Left kidney (tissue), 2 donors: ENCODE measurements around the gene C10orf143. TPM values are rescaled to one million over a fixed set of nuclear protein-coding genes. Genes with fewer than 3 reads are reported as not detected.
"Not testable (repeated sequence)": the region's sequence is repeated elsewhere in the genome, so short reads cannot be mapped to it uniquely, and the experiment has no call there.

Experiments
- DNase-seq: peaks from one replicate; pipeline ENCODE4 v3.0.0-alpha.2; 2013
- polyA plus RNA-seq: library from polyadenylated mRNA; unstranded; fragments of 120-200 nt; gene quantifications from one replicate; pipeline ENCODE4 v1.2.1, GENCODE V29; 2013; ENCODE audit not compliant: insufficient read length

C10orf143 gene
- polyA plus RNA-seq, 1 donor = 6.6 TPM

DNA sequence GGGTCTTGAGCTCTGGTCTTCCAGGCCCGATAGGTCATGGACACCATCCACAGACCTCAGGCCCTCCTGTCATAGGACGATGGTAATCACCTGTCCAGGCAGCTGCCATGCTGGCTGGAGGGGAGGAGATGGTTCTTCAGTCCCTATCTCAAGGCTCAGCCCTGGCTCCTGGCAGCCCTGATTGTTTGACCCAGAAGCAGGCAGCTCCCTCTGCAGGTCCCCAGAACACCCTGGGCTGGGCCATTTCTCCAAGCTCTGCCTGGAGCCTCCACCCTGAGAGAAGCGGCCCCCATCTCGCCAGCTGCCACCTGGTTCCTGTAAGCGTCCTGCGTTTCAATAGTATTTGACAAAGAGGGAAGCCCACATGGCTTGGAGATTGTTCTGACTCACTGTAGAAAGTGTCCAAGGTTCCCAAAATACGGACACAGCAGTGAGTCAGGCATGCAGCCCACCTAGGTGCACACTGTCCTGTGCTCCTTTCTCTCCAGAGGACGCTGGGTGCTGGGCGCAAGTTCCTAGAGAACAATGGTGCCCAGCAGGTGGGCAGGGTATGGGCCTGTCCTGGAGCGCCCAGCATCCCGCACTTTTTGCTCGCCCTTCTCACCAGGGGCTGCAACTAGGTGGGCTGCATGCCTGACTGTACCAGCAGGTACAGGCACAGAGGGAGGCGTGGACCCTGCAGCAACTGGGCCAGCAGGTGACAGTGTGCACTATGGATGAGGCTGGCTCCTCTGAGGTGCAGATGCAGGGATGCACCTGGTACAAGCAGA is 74.1 kb downstream of the C10orf143 start:
- DNase-seq = no peak

DNA sequence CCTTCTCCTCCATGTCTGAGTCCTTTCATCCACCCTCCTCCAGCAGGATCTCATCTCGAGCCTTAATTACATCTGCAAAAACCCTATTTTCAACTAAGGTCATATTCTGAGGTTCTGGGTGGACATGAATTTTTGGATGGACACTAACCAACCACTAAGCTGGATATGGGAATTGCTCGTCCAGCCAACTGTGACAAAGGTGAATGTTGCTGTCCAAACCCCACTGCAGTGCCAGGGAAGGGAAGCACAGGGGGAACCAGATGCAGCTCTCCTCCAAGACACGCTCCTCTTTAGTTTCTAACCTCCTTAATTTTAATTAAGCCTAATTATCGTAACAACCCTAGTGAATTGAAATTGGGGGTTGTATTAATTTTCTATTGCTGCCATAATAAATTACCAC is 81.4 kb downstream of the C10orf143 start:
- no peak for DNase-seq

DNA sequence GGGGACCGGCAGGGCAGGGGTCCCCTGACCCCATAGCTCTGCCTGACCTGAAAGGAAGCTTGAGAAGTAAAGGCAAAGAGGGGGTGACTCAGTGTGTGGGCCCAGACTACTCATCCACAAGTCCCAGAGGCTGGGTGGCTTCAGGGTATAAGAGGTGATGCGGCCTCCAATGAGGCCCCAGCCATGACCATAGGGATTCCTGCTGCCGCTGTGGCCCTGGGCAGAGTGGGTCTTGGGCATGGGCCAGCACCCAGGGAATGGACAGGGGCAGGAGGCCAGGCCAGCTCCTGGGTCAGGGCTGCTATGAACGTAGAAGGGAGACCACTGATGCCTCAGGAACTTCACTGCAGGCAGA is 82.2 kb downstream of the C10orf143 start:
- DNase-seq = no peak

DNA sequence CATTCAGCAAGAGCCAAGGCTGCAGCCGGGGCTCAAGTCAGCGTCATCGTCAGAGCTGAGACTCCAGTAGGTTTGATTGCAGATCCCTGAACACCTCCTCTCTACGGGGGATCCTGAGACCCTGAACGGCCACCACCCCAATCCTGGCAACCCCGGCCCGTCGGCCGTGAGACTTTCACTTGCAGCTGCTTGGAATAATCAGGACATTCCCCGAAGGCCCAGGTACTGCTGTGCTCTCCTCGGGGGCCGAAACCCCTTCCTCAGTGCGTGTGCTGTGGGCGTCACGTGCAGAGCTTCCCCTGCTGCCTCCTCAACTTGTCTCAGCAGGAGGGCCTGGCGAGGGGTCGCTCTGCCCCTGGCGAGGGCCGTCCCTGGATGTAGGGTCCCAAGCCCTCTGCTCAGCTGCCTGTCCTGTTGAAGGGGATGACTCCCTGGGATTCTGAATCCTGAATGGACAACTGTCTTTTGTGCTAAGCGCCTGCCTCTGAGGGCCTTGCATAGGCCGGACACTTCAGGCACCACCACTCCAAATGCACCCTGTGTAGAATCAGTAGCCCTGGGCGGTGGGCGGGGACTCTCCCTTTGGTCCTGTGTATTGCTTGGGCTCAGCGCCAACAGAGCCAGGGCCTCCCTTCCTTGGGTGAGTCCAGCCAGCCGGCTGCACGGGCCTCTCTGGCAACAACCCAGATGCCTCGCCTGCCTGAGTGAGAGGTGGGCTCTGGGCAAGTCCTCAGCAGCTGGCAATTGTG is 82.7 kb downstream of the C10orf143 start:
- no peak for DNase-seq

DNA sequence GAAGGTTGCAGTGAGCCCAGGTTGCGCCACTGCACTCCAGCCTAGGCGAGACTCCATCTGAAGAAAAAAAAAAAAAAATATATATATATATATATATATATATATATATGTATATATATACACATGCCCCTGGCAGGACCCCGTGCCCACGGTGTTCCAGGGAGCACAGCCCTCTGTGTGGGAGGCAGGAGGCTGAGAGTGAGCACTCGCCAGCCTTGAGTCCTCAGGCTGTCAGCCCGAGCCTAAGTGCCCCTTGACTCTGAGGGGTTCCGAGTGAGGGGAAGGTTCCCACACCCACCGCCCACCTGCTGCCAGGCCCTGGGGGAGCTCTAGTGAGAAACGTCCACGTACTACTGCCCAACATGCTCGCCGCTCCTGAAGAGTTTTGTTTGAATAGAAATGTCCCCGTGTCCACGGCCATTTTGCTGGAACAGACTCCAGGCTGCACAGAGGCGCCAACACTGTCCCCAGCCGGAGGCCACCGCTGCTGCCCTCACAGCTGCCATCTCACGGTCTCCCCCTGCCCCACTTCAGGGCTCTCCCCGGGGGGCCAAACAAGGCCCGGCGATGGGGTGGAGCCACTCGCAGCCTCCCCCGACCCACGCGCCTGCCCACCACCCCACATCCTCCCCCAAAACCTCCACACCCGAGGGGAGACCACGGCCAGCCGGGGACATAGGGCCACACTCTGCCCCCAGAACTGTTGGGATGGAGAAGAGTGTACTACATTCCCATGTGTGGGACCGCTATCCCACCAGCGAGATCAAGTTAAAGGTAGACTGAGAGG is 83.8 kb downstream of the C10orf143 start:
- DNase-seq = no peak

DNA sequence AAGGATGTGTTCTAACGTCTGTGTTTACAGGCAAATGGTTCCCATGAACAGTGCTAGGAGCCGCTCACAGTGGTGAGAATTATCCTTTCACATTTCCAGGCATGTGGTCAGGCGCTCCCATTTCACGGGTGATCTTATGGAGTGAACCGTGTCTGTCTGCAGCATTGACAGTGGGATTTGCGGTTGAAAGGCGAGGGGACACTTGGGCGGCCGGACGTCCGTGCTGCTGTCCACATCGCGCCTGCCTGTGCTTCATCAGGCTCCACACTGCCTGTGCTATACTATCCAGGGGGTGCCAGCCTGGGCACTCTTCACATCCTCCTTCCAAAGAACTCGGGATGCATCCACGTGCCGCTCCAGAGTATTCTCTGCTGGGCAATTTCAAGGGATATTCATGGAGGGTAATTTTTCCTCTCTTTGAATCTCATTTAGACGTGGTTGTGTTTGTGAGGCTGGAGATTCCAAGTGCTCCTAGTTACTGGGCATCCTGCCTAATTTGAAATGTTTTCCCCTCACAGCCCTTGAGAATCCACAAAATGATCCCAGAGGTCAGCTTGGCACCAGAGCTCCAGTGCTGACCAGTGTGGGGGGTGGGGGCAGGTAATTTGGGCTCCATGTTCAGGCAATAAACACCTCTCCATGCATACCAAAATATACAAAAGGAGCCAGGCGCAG is 84.7 kb downstream of the C10orf143 start:
- DNase-seq = no peak

DNA sequence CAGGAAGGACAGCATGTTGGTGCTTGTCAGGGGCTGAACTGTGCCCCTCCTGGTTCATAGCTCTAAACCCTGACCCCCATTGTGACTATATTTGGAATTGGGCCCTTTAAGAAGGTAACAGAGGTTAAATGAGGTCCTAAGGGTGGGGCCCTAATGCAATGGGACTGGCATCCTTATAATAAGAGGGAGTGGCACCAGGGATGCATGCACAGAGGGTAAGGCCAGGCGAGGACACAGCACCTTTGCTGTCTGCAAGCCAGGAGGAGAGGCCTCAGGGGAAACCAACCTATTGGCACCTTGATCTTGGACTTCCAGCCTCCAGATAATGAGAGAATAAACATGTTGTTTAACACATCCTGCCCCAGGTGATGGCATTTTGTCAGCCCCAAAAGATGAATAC is 85.3 kb downstream of the C10orf143 start:
- no peak for DNase-seq

DNA sequence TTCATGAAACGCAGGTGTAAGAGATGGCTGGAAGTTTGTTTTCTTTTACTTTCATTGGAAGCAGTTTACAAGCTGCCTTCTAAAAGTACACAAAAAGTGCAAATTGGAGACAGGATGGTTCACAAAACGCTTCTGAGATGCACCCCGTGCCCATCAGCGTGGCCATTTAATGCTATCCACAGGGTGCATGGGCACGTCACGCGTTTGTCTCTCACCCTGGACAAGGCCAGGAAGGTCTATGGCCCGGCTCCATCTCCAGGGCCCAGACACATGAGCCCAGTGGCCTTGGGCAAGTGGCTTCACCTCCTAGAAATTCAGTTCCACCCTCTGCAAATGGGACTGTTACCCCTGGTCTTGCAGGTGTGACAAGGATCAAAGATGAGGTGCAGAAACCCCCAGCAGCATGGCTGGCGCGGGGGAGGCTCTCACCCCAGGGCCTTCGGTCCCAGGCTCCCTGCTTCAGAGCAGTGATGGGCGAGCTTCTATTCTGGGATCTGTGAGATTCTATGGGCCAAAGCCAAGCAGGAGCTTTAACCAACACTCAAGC is 85.8 kb downstream of the C10orf143 start:
- DNase-seq = no peak

DNA sequence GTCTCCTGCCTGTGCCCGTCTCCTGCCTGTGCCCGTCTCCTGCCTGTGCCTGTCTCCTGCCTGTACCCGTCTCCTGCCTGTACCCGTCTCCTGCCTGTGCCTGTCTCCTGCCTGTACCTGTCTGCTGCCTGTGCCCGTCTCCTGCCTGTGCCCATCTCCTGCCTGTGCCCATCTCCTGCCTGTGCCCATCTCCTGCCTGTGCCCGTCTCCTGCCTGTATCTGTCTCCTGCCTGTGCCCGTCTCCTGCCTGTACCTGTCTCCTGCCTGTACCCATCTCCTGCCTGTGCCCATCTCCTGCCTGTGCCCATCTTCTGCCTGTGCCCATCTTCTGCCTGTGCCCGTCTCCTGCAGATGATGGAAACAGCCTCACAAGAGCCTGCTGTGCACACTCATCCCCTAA is 86.3 kb downstream of the C10orf143 start:
- not testable (repeated sequence) for DNase-seq

DNA sequence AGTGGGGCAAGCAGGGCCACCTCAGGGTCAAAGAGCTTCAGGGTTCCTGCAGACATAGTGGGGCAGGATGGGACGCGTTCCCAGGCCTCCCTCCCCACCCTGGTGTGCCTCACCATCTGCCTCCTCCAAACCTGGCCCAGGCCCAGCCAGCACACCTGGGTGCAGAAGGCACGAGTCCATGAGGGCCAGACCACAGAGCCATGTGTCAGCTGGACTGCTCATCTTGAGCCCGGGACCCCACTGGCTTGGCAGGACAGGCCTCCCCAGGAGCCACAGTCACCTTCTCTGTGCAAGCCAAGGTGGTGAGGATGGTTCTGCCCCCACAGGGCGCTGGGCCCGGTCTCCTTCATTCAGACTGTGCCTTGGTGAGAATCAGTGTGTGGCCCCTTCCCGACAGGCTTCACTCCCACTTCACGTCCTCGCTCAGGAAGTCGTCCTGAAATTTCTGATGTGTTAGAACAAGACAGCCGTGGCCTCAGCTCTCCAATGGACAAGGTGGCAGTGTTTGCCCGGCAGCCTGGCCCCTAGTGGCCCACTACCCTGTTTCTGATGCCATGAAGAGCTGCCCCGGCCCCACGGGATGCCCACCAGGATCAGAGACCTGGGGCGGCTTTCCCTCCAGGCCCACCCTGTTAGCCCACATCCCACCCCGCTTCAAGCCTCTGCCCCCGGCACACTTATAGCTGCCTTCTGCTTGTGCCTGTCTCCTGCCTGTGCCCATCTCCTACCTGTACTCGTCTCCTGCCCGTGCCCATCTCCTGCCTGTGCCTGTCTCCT is 87.0 kb downstream of the C10orf143 start:
- no peak for DNase-seq

DNA sequence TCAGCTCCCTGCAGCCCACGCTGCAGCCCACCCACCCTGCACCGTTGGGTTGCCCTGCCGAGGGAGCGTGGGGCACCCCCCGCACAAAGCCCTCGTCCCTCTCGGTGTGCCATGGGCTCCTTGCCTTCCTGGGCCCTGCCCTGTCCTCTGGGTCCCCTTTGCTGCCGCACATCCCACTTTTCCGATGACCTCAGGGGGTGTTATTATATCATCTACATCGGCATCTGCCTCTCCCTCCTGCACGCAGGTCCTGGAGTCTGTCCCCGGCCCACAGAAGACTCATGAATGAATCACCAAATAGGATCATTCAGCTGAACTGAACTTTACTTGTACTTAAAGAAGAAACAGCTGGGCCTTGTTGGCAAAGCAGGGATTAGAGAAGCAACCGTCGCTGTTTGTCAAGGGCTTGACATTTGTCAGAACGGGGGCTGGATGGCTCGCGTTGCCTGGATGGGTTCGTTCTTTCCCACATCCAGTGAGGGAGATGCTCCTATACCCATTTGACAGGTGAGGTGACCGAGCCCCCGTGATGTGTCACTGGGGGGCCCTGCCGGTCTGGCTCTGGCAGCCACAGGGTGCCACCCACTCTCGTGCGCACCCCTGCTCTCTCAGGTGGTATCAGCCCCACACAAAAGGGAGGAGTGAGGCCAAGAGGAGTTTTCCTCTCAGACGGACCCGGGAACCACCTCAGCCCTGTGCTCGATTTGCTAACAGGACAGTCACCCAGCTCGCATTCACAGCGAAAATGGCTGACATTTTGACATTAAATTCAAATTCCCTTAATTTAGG is 87.9 kb downstream of the C10orf143 start:
- DNase-seq = no peak

DNA sequence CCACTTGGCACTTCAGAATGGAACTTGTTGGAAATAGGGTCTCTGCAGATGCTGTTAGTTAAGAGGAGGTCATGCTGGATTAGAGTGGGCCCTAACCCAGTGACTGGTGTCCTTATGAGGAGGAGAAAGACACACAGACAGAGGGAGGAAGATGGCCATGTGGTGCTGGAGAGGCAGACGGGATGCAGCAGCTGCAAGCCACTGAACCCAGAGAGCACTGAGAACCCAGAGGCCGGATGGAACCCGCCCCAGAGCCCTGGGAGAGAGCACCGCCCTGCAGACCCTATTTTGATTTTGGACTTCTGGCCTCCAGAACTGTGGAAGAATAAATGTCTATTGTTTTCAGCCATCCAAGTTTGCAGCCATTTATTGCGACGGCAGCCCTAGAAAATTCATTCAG is 88.5 kb downstream of the C10orf143 start:
- DNase-seq = no peak

DNA sequence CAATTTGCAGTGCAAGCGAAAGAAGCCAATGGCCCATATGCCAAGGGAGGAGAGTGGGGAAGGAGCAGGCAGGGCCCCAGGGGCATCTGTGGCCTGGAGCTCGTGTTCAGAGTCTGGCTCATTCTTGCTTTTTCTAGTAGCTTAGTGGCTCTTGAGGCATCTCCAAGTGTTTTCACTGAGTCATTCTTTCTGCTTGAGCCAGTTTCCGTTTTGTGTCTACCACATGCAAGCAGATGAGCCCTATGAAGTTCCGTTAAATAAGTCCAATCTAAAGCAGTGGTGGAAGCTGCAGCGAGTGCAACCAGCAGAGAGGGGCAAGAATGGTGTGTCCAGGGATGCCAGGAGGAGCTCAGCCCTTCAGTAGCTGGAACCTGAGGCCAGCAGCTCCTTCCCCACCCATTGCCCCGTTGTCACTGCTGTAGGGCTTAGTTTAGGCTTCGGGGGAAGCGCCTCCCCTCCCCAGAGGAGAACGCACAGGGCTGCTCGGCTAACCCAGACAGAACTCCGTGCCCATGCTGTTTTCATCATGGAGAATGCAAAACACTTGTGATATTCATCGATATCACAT is 89.2 kb downstream of the C10orf143 start:
- no peak for DNase-seq

DNA sequence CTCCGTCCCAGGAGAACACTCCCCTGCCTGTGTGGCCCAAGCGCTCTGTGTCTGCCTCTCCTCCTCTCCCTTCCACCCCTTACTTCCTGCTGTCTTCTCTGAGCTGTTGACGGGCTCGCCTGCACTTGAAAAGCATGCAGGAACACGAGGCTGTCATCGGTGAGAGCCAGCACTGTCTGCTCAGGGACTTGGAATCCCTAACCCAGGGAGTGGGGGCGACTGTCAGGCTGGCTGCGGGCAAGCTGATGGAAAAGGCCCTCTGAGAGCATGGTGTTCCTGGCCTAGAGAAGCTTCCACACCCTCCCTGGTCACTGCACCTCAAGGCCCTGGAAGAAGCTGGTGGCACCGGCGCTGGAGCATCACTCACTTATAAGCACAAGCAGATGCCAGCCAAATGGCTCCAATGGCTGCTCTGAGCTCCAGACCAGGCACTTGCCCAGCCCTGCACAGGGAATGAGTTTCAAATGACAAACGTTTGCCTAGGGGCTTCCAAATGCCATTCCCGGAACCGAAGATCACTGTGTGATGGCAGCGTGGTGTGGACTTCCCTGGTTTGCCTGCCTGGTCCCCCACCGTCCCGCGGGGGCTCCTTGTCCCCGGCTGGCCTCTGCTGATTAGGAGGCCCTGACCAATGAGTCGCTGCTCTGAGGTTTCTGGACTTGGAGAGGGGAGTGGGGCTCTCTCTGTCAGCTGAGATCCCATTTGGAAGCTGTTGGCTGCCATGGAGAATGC is 89.8 kb downstream of the C10orf143 start:
- no peak for DNase-seq

DNA sequence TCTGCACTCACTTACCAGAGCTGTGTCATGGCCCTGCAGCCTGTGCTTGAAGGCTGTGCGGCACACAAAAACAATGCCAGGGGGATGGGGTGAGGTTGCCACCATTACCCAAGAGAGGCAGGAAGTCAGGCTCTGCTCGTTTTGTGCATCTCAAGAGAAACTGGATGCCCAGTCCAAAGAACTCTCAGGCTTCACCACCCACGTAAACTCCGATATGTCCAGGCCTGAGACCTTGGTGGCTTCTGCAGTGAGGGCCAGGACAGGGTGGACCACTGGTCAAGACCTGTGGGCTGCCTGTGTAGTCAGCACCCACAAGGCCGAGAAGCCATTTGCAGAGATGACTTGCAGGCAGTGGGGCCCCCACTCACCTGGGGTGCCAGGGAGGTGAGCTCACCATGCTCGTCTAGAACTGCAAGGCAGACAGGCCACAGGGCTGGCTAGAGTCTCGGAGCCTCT is 91.9 kb downstream of the C10orf143 start:
- DNase-seq = no peak

DNA sequence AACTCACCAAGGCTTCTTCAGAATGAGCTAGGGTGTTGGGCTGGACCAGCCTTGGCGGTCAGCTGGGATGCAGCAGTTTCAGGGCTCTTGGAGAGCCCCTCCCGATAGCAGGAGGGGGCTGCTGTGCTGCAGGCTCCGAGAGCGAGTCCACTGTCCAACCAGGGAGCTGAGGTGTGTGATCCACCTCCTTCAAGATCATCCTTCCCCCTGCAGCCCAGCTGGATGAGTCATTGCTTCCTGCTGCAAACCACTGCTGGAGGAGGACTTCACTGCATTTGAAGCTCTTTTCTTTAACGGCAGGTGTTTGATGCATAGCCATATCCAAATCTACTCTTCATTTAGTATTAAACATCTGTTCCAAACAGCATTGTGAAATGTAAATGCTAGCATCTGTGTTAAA is 92.4 kb downstream of the C10orf143 start:
- DNase-seq = no peak

DNA sequence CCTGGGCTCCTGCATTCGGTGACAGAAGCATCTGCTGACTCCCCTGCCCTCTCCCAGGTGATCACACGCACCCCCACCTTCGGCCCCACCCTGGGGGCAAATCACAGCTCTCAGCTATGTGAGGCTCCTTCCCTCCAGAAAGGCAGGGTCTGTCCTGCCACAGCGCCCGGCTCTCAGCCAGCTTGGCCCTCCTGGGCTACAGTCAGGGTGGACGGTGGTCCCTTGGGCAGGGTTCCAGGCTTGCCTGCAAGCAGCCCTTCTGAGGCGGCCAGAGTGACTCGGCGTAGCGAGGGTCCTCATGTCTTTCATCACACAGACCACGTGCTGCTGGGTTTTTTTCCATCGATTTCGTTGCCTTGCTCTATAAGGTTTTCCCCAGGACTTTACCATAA is 93.0 kb downstream of the C10orf143 start:
- no peak for DNase-seq

DNA sequence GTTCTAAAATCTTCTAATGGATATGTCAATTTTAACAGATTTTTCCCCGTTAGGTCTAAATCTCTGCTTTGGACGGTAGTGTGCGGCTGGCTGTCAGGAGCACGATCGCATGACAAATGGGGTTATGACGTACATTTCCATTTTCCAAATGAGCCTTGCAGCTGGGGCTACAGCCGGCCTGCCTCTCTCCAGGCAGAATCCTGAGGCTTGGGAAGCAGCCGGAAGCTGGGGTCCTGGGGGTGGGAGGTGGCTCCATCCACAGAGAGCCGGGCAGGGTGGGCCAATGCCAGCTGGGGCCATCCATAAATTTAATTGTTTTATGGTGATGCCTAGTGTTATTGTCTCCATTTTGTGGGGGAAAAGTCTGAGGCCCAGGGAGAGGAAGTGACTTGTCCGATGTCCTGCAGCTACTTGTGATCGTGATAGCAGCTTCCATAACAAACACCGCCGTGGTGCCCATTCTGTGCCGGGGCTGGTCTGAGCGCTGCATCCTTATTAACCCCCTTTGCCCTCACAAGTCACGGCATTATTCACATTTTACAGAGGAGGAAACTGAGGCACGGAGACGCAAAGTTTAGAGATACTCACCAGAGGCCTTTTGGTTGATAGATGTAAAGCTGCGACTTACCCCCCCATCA is 93.5 kb downstream of the C10orf143 start:
- no peak for DNase-seq

DNA sequence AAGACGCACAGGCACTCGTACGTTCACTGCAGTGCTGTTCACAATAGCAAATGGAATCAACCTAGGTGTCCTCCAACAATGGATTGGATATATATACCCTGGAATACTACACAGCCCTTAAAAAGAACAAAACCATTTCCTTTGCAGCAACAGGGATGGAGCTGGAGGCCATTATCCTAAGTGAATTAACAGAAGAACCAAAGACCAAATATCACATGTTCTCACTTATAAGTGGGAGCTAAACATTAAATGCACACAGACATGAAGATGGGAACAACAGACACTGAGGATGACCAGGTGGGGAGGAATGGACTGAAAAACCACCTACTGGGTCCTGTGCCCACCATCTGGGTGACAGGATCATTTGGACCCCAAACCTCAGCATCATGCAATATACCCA is 94.5 kb downstream of the C10orf143 start:
- no peak for DNase-seq
